NCI-H1092 (cell line): ENCODE measurements around the gene TBC1D10A.

Source experiments
- DNase-seq: peaks from one replicate; lab custom pipeline; 2025; lab: John Stamatoyannopoulos, UW

TBC1D10A gene

DNA sequence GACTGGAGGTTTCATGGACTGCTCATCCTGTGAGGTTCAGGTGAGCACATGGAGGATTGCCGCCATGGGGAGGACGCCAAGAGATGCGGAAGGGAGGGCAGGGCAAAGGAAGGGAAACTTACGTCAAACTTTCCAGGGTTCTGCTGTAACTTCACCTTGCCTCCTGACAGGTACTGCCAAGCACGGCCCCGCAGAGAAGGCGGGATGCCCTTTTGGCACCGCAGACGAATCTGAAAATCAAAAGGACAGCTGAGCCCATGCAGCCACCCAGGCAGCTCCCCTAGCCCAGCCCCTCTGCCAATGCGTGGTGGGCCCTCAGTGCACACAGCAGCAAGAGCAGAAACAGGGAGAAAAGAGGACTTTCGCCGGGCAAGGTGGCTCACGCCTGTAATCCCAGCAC is 27.4 kb downstream of the TBC1D10A start:
- no peak for DNase-seq

DNA sequence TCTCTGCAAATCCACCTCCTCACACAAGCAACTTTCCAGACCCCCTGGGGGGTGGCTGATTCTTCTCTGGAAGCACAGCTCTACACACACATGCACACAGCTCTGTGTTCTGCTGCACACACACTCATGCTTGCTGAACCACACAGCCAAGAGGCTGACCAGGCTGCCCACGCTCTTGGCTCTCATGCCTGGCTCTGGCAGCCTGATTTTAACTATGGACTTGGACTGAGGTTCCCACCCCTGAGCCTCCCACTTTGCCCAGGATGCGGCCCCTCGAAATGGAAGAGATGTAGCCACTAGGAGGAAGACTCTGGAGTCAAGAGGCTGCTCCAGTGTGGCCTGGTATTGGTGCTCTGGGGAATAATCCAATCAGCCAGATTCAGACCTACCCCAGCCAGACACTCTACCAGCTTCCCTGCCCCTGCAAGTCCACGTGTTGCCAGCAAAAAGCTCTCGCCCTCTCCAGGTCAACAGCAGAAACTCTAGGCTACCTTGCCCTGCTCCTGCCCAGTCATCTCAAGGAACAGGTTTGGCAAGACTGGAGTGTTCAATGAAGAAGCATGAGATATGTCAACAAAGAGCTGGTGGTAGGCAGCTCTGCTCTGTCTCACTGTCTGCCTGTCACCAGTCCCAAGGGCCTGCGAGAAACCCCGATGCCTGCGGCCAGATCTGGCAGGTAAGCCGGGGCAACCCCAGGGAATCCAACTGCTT is 28.6 kb downstream of the TBC1D10A start:
- no peak for DNase-seq

DNA sequence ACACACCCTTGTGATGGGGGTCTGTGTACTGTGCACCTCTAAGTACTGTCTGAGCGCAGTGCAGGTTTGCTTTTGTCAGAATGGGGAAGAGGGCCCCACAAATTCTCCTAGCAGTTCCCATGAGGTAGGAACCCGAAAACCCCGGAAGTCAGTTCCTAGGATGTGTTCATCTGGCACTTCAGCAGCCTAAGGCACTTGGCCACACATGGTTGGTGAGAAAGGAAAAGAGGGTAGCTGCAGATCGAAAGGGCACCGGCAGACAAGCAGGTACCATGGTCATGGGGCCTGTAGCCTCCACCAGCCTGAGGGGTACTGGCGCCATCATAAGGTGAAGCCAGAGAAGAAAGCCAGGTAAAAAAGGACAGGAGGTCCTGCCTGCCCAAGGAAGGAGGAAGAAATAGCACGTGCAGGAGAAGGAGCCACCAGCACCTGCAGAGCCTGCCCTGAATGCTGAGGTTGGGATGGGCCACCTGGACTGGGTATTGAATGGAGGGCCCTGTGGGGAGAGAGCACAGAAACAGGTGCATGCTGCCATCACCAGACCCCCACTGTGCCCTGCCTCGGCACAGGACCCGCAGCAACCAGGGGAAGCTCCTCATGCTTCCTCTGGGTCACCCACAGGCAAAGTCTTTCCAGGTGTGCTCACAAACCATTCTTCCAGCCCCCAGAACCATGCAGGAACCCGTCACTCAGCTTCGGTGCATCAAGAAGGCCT is 29.3 kb downstream of the TBC1D10A start:
- DNase-seq = no peak

DNA sequence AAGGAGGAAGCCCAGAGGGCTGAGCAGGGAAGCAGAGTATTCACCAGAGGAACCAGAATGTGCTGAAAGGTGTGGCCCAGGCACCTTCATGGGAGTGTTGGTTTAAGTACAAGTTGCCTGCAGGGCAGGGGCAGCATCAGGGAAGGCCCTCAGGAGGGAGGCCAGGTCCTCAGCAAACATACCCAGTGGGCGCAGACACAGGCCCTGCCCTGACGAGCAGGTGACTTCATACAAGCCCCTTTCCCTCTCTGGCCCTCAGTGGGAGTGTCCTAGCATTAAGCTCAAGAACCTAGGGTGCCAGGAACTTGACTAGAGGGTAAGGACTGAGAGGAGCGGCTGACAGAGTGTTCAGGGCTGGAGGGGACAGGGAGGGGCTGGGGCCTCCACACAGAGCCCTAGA is 29.9 kb downstream of the TBC1D10A start:
- no peak for DNase-seq

DNA sequence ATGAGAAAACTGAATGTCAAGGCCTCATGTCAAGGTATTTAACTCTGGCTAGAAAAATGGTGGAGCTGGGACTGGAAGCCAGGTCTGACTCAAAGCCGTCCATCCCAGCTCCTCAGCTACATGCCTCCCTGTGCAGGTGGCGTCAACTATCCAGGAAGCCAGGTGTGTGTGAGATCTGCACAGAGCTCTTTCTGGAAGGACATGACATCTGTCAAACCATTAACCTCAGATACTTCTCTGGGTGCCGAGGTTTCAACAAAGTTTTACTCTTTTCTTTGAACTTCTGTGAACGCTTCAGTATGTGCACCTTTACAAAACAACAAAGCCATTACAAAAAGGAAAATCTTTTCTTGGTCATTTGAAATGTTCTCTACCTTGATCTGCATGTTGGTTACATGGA is 30.4 kb downstream of the TBC1D10A start:
- DNase-seq = no peak

DNA sequence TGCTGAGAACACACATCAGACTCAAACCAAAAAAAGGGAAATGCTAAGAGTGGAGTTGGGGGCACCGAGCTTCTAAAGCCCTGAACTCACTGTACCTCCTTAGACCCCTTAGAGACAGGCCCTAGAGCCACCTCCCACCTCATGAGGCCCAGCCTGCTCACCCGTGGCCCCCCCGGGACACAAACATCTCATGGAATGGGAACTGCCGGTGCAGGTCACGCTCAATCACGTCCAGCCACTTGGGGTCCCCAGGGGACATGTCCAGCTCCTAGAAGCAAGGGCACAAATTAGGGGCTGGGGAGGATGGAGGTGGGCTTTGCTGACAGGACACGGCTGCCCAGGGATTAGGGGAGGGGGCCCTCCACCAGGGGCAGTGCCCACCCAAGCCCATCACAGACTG is 31.2 kb downstream of the TBC1D10A start:
- no peak for DNase-seq

DNA sequence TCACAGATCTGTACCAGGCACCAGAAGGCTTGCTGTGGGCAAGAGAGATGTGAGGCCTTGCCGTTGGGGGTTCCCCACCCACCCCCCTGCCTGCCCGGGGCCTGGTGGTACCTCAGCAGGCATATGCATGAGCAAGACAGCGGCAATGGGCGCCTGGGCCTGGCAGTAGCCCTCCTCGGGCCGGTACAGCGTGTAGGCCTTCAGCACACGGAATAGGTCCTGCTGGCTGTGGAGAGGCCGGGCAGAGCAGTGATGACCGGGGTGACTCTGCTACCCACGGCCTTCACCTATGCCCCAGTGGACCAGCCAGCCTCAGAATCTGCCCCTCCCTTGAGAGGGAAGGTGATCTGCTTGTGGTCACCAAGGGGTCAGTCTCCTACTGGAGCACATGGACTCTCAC is 31.9 kb downstream of the TBC1D10A start:
- no peak for DNase-seq

DNA sequence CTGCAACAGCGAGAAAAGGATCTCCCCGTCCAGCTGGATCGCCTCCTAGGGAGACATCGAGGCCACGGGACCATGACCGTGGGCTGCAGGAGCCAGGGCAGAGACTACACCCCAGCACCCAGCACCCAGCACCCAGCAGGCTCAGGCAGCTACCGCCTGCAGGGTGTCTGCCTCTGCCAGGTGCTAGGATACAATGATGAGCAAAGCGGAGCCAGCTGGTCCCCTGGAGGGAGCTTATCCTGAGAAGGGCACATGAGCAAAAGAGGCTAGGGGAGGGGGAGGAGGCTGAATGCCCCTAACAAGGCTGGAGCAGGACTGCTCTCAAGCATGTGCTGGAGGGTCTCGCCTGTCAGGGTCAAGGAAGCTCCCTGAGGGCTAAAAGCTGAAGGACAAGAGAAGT is 32.7 kb downstream of the TBC1D10A start:
- DNase-seq = no peak

DNA sequence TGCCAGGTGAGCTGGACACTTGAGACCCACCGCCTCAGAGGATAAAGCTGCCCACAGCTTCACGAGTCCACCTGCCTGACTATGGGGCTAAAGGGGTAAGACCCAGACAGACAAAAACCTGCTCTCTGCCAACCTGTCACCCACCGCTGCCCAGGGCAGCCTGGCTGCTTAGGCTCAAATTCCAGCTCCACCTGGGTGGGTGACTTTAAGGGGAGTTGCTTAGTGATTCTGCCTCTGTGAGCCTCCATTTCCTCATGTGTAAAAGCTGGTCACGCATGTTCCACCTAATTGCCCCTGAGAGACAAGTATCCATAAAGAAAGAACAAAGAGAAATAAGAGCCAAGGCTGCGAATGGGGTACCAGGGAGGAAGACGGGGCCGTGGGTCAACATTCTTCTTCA is 33.7 kb downstream of the TBC1D10A start:
- DNase-seq = no peak

DNA sequence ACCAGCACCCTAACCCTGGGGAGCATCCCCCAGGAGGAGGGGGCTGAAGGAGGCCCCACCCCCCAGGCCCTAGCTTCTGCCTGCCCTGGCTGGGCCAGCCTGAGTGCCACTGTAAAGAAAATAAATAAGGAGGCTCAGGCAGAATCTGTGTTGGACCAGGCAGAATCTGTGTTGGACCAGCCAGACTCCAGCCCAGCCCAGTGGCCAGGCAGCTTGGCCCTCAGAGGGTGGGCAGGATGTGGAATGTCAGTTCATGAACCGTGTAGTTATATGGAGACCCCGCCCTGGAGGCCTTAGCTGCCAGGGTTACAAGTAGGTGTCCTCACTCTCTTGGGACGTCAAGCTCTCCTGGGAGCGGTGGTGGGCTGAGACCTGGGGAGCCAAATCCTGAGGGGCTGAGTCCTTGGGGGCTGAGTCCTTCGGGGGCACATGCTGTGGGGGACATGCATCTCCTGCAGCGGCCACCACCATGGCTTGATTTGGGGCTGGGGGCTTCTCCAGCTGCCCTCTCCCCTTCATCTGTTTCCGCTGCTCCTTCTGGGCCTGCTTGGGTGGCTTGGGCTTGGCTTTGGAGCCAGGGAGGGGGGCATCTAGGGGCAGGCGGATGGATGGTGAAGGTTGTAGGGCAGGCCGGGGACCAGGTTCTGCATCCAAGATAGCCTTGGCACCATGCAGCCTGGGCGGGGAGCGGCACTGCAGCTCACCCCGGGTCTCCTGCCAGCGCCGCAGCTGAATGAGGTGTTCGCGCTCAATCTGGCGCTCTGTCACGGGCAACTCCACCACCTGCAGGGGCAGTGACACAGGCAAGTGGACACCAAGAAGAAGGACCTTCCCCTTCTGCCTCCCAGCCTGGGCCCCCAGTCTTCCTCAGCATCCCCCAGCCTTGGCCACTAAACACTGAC is 34.4 kb downstream of the TBC1D10A start:
- no peak for DNase-seq

DNA sequence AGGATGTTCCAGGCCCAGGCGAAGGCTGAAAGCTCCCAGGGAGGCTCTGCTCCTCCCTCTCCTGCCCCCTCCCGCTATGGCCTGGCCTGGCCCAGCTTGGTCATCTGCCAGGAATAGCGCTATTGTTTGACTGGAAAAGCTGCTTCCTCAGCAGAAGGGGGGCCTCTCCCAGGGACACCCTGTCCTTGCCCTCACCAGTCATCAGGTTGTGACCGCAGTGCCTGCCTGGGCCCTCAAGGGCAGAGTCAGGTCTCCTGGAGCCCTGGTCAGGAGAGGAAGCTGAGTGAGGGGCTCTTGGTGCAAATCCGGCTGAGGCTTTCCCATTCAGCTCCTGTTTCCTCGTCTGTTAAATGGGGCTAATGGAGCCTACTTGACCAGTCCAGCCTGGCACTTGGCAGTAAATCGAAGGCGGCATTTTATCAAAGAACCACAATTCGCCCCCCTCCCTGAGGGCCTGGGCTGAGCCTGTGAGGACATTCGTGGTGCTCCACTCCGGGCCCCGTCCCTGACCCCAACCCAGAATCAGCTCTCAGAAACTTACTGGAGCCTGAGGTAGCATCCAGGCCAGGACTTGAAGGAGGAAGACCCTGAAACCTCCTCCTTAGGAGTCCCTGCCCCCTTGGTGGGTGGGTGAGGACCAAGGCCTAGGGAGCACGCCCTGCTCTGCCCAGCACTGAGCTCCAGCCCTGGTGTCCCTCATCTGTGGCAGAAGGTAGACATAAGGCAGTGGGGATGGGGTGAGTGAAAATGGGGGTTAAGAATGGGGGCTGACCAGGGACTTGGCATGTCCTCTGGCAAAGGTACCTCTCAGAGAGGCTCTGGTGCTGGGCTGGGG is 35.5 kb downstream of the TBC1D10A start:
- peak; percentile 38 for DNase-seq

DNA sequence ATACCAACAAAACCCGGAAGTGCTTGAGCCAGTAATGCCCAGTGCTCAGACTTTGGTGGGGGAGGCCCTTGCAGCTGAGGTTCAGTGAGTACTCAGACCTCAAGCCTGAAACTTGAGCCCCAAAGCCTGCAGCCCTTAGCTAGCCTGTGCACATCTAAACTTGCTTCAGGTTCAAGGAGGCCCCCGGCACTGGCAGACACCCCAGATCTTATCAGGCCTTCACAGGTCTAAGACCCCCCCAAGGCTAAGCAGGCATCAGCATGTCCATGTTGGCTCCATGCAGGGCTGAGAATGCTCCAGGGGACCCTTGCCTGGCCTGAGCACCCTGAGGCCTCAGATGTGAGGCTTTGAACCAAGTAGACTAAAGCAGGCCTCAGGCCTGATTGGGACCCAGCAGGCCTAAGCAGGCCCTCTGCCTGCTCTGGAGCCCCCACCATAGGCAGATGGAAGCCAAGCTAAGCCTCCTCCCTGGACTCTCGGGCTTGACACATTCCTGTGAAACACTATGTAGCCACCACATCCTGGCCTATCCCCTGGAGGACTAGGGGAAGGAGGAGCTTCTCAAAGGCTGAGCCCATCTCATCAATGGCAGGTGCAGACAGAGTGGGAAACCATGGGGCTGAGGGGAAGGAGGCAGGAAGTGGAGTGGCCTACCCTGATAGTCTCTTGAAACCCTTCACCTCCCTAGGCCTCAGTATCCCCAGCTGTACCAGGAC is 36.2 kb downstream of the TBC1D10A start:
- DNase-seq = peak; percentile 38

DNA sequence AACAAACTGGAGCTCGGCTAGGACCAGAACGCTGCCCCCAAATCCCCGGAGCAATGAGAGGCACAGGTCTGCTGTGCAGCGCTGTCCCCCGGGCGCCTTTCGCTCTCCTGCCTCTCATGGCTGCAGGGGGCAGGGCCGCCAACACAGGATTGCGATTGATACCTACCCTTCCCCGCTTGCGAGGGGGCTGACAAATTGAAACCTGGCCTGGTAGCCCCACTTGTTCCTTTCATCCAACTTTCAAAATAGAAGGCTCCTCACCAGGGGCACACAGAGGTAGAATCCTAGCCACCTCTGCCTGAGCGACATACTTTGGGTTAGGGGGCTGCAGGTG is 36.8 kb downstream of the TBC1D10A start:
- no peak for DNase-seq

DNA sequence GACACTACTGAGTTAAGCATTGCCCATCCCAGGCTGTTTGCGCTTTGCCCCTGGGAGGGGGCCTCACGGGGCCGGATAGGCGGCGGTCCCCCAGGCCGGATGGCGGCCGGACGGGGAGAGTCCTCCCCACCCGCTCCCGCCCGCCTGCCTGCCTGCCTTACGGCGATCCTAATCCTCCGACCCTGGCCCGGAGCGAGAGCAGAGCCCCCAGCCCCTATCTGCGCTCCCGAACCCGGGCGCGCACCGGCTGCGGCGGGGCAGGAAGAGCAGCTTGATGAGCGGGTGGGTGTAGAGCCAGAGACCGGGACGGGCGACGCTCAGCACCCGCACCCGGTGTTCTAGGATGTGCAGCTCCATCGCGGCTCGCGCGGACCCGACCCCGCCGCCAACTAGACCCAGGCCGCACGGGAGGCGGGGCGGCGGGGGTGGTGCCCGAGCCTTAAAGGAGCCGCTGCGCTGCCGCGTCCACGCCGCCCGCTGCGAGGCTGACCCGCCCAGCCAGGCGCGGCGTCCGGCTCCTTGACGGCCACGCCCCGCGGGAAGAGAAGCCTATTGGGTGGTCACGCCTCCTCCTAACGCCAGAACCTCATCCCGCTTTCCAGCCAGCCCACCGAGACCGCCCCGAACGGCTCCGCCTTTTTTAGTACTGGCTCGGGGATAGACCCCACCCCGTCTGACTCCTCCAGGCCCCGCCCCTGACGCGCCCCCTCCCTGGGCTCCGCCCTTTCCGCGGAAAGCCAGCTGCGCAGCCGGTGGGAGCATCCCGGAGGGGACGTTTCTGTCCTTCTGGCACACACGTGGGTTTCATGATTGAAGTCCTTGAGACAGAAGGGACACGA is 37.4 kb downstream of the TBC1D10A start, which contains the start of gene CASTOR1:
TSS of gene CASTOR1 (minus strand) at position 365 of the 839 bp plus-strand sequence. CDS start at position 357, 8 bp downstream.
- peak; percentile 86 for DNase-seq

DNA sequence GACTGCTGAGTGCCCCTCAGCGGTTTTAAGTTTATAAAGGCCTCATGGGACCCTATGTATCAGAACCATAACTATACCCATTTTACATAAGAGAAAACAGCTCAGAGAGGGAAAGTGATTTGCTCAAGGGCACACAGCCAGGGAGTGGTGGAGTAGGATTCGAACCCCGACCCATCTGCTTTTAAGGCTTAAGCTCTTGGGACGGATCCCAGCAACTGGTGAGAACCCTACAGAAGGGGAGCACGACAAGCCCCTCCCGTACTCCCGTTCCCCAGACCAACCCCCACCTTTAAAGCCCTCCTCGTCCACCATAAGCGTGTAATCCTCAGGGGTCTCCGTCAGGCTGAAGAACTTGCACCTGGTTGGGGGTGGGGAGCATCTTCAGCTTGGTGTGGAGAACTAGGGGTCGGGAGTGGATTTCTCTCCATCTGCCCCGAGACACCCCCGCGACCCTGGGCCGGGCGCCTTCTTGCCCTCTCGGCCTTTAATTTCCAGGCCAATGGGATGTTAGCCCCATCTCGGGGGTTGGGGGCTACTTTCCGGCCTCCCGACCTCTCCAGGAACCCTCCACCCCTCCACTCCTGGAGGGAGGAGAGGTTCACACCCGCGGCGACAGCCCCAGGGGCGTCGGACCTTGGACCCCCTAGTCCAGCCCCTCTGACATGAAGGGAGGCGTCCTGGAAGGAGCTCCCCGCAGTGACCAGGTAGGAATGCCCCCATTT is 38.2 kb downstream of the TBC1D10A start:
- DNase-seq = no peak

DNA sequence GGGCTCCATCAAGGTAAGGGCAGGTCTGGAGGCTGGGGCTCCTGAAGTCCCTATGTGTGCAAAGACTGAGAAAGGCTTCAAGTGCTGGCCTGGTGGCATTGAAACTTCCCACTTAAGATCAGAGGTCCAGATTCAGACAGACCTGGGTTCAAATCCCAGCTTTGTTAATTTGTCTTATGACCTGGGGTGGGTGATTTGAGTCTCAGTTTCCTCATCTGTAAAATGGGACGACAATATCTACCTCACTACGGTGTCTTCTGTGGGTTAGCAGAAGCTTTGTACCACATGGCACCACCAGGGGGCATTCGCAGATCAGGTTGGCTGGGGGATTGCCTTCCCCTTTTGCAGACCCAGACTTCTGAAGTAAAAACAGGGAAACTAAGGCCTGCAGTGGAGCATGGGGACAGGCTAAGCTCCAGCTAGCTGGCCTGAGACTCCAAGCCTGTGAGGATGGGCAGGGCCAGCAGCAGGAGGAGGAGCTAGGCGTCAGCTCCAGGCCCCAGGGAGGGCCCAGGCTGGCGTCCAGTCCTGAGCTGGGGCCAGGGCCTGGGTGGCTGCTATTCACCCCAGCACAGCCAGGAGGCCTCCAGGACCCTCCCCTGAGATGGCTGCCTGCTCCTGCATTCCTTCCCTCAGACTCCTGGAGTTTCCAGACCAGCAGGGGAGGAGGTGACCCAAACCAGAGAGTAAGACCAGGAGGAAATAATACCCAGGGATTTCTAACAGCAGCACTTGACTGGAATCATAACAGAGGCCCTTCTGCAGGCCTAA is 38.9 kb downstream of the TBC1D10A start:
- DNase-seq = peak; percentile 64

DNA sequence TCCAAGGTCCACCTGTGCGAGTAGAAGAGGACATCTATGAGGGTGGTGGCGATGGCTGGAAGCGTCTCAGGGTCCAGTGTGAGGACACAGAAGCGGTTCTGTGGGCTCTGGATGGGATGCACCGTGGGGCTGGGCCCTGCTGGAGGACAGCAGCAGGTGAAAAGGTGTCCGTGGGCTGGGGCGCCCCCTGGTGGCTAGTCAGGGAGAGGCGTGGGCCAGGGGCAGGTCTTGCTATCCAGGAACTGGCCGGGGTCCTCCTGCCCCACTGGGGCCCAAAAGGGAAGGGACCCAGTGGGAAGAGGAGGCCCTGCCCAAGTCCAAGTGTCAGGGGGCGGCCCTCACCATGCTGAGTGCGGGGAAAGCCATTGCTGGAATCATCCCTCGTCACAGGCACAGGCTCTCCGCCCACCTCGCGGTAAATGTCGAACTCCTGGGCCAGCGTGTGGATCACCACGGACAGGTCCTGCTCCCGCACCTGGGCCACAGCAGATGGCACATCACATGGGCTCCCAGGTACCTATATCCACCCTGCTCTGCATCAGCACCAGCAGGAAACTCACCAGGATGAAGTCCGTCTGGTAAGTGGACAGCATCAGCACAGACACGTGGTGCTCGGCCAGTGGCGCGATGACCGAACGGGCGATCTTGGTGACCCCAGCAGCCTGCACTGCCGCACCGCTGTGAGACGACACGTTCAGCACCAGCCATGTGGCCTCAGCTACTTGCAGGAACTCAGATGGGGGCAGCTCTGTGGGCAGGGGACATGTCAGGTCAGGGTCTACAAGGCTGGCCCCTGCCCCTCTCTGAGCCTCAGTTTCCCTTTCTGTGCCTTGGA is 39.7 kb downstream of the TBC1D10A start:
- peak; percentile 32 for DNase-seq

DNA sequence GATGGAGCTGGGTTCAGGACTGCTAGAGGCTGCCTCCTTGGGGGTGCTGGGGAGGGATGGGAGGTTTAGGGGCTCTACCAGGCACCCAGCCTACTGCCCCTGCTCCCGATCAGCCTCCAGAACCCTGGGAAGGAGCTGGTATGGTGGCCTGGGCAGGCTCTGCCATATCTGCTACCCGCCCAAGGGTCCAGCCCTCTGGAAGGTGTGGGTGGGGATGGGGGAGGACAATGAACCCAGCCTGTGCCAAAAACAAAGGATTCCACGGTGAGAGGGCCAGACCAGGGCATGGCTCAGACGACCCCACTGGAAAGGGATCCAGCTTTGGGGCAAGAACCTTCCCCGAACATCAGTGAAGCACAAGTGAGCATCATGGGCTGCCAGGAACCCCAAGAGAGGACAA is 40.4 kb downstream of the TBC1D10A start:
- DNase-seq = no peak
